Measurements from ENCODE around the gene TNFAIP8. TPM values are rescaled to one million over a fixed set of nuclear protein-coding genes. Genes with fewer than 3 reads are reported as not detected.

Gene TNFAIP8
- total RNA-seq, 4 donors from 2014 or later = 2.0 to 42.7 (median 15.5) TPM

DNA sequence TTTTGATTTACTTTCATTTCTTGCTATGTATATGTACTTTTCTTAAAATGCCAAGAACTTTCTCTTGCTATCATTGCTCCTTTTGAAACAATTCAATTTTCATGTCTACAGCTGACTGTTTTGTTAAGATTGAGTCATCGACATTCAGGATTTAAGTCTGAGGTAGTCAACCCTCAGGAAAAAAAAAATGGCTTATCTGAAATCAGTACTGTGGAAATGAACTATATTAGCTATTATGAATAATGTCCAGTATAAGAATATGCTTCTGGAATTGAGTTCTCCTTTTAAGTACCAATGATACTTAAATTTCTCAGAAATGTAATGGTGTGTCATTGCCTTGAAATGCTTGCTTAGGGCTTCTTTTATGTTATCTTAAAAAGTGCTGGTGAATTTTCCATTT, 37.9 kb downstream of the TNFAIP8 start:
- Histone ChIP-seq H3K27ac (no peak overlapping the region), H3K4me1 (no peaks in the 10 kb centered on the region), H3K27me3 (no peaks in the 10 kb centered on the region), H3K4me3 (no peak overlapping the region), H3K9me3 (no peaks in the 10 kb centered on the region), H3K36me3 (no peaks in the 10 kb centered on the region)
- DNase-seq = no peak
- intact Hi-C loops (cut with DNase I; ENCODE audit: low total_unique reads) = no loop called here
- no peak for TF ChIP-seq POLR2A (IDR thresholded peaks at IDR 0.05)
- TF ChIP-seq, protein P1, sequence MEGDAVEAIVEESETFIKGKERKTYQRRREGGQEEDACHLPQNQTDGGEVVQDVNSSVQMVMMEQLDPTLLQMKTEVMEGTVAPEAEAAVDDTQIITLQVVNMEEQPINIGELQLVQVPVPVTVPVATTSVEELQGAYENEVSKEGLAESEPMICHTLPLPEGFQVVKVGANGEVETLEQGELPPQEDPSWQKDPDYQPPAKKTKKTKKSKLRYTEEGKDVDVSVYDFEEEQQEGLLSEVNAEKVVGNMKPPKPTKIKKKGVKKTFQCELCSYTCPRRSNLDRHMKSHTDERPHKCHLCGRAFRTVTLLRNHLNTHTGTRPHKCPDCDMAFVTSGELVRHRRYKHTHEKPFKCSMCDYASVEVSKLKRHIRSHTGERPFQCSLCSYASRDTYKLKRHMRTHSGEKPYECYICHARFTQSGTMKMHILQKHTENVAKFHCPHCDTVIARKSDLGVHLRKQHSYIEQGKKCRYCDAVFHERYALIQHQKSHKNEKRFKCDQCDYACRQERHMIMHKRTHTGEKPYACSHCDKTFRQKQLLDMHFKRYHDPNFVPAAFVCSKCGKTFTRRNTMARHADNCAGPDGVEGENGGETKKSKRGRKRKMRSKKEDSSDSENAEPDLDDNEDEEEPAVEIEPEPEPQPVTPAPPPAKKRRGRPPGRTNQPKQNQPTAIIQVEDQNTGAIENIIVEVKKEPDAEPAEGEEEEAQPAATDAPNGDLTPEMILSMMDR (IDR thresholded peaks at IDR 0.05) = no peak

DNA sequence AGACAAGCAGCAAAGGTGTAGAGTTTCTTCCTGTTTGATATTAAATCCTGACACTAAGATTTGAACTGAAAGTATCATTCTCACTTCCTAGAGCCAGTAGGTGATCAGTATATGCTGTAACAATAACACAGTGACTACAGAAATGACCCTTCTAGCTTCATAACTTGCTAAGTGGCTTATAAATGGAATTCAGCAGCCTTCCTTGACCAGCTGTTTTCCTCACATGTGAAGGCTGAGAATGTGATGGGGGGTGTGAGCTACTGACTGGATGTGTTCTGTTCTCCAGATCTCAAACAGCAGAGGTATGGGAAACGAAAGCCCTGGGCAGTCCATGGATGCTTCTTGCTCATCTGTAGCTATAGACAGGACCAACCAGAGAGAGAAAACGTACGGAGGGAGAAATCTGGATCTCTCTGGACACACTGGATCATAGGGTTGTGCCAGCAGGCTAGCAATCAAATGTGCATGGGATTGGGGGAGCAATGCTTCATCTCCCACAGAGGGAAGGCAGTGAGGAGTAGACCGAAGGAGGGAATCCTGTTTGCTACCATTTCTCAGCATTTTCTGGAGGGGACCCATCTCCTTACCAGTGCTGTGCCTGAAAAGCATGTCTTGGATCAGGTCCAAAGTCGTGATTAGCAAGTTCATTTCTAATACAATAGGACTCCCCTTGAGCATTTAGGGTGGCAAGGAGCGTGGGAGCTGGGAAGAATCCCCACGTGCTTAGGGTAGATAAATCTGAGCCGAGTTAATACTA, 39.4 kb downstream of the TNFAIP8 start:
- Histone ChIP-seq H3K36me3 (no peaks in the 10 kb centered on the region), H3K27ac (no peak overlapping the region), H3K9me3 (no peaks in the 10 kb centered on the region), H3K4me3 (no peak overlapping the region), H3K4me1 (no peaks in the 10 kb centered on the region), H3K27me3 (no peaks in the 10 kb centered on the region)
- TF ChIP-seq POLR2A (IDR thresholded peaks at IDR 0.05) = no peak
- TF ChIP-seq, protein P1 (IDR thresholded peaks at IDR 0.05) = no peak
- no peak for DNase-seq
- intact Hi-C loops (cut with DNase I; ENCODE audit: low total_unique reads) = no loop called here

DNA sequence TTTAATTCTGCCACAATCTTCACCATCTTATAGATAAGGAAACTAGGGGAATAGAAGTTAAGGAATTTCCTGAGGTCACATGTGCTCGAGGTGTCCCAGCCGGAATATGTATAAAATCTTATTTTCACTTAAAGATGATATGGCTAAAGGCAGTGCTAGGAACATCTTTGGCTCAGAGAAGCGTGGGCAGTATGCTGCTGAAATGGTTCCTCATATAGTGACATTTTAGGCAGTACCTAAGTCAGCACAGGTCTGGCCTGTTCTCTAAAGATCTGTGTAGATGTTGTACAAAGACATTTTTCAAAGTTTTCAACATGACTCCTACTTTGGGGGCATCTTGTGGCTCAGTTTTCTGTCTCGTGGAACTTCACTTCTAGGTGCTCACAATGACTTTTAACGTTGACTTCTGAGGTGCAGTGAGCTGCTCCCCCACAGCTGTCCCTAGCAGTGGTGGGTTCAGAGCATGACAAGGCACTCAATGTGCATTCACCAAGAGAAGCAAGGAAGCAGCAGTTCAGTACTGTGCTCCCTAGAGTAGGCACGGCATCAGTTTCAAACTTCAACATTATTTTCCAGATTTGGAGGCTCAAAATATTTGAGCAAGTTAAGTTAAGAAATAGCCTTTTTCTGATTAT, 40.3 kb downstream of the TNFAIP8 start:
- H3K36me3 ChIP-seq = no peaks in the 10 kb centered on the region
- intact Hi-C loops (cut with DNase I; ENCODE audit: low total_unique reads) = no loop called here
- TF ChIP-seq, protein P1 (IDR thresholded peaks at IDR 0.05) = no peak
- no peak for TF ChIP-seq POLR2A (IDR thresholded peaks at IDR 0.05)
- H3K4me3 ChIP-seq = no peak overlapping the region
- H3K27me3 ChIP-seq = no peaks in the 10 kb centered on the region
- H3K9me3 ChIP-seq = no peaks in the 10 kb centered on the region
- no peak overlapping the region for H3K27ac ChIP-seq
- DNase-seq = no peak
- H3K4me1 ChIP-seq = no peaks in the 10 kb centered on the region

DNA sequence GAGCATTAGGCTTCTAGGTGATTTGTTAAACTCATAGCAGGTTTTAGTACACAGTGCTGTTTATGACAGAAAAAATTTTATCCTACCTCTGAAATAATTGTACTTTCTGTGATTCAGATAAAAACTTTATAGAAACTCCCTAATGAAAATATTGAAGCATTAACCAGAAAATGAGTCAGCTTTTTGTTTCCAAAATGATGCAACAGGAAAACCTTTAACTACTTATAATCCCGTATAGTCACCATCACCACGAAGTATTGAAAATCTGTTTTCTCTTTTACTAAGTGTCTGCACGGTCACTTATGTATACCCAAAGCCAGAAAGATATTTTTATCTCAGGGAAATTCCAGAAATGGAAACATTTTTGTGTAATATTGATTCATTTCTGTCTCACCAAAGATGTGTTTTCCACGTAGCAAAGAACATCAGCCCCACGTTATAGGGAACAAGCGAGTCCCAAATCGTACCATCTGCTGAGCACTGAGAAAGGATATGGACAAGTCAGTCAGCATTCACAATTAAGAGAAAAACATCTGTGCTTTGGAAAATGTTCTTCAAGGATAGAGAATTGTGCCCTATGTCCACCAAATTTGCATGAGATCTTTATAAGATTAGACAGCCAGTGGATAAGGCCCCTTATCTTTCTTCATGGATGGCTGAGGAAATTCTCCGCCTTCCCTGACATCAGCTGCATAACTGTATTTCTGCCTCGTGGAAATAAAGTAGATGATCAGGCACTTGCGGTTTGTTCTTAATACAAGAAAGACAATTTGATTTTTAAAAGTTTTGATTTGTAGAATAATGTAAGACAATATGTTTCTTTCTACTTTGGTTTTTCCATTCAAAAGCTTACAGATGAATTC, 41.9 kb downstream of the TNFAIP8 start:
- no peaks in the 10 kb centered on the region for H3K36me3 ChIP-seq
- TF ChIP-seq POLR2A (IDR thresholded peaks at IDR 0.05) = no peak
- TF ChIP-seq, protein P1 (IDR thresholded peaks at IDR 0.05) = no peak
- no peaks in the 10 kb centered on the region for H3K9me3 ChIP-seq
- no peak overlapping the region for H3K4me3 ChIP-seq
- no peaks in the 10 kb centered on the region for H3K27me3 ChIP-seq
- no peaks in the 10 kb centered on the region for H3K4me1 ChIP-seq
- no peak overlapping the region for H3K27ac ChIP-seq
- intact Hi-C loops (cut with DNase I; ENCODE audit: low total_unique reads) = no loop called here
- DNase-seq = no peak

Data from uterus (tissue), 4 donors.